GM12891 (cell line): Measurements from ENCODE around the gene MIA3.

ENCODE experiments used
- DNase-seq: peaks from one replicate; pipeline ENCODE4 v3.0.0; 2011; ENCODE audit warnings: low spot score; ENCODE audit not compliant: insufficient read length
- FAIRE-seq: peaks from 2 replicates; lab custom pipeline; 2011; peaks lifted over from hg19 to GRCh38; lab: Jason Lieb, UNC
- PAX5 ChIP-seq: IDR thresholded peaks from 2 replicates; pipeline ENCODE4 v1.6.1; 2011; ENCODE audit warnings: low read length, moderate library complexity, mild to moderate bottlenecking; ENCODE audit not compliant: insufficient read depth, severe bottlenecking
- POLR2A ChIP-seq: IDR thresholded peaks from 2 replicates; pipeline ENCODE4 v1.6.1; 2011; ENCODE audit warnings: low read depth, low read length, control low read depth
- POLR2AphosphoS5 ChIP-seq: IDR thresholded peaks from 2 replicates; pipeline ENCODE4 v1.6.1; 2011; ENCODE audit warnings: low read depth, low read length, control low read depth
- POU2F2 ChIP-seq: IDR thresholded peaks from 2 replicates; pipeline ENCODE4 v1.6.1; 2011; ENCODE audit warnings: low read depth, mild to moderate bottlenecking, control low read depth, low read length, moderate library complexity
- SPI1 ChIP-seq: IDR thresholded peaks from 2 replicates; pipeline ENCODE4 v1.6.1; 2011; ENCODE audit warnings: low read depth, low read length, control low read depth
- TAF1 ChIP-seq: IDR thresholded peaks from 2 replicates; pipeline ENCODE4 v1.6.1; 2011; ENCODE audit warnings: low read depth, low read length, control low read depth

The MIA3 gene

GRCh38 chr1:222616525-222616924, 1.4 kb upstream of the MIA3 start:
- FAIRE-seq: no peak
- DNase-seq: no peak
- TF ChIP-seq SPI1 (no peak), POLR2AphosphoS5 (no peak)

GRCh38 chr1:222617367-222617951, 438 bp upstream of the MIA3 start:
- no peak for TF ChIP-seq TAF1
- TF ChIP-seq POLR2A: no peak
- TF ChIP-seq SPI1: no peak
- no peak for TF ChIP-seq POU2F2
- TF ChIP-seq POLR2AphosphoS5: no peak
- TF ChIP-seq PAX5: no peak
- FAIRE-seq (peak; percentile 84), DNase-seq (peak; percentile 71)

GRCh38 chr1:222618880-222619596, 1.1 kb downstream of the MIA3 start:
- TF ChIP-seq POLR2A (no peak), POLR2AphosphoS5 (no peak), TAF1 (no peak), PAX5 (no peak), SPI1 (no peak), POU2F2 (no peak)
- DNase-seq: no peak
- peak; percentile 40 for FAIRE-seq

- FAIRE-seq (no peak), DNase-seq (no peak)
- TF ChIP-seq TAF1 (no peak), SPI1 (no peak), POU2F2 (no peak), PAX5 (no peak), POLR2A (no peak), POLR2AphosphoS5 (no peak)
Measured at GRCh38 chr1:222620566-222620965, 2.7 kb downstream of the MIA3 start.

GRCh38 chr1:222622765-222623164, 4.9 kb downstream of the MIA3 start:
- DNase-seq (no peak), FAIRE-seq (no peak)
- TF ChIP-seq SPI1 (no peak), POU2F2 (no peak), TAF1 (no peak)

GRCh38 chr1:222623458-222623857, 5.6 kb downstream of the MIA3 start:
- TF ChIP-seq SPI1: no peak
- TF ChIP-seq POU2F2: no peak
- no peak for TF ChIP-seq PAX5
- no peak for TF ChIP-seq POLR2AphosphoS5
- TF ChIP-seq TAF1: no peak
- no peak for TF ChIP-seq POLR2A
- DNase-seq (no peak), FAIRE-seq (no peak)

- FAIRE-seq (no peak), DNase-seq (no peak)
- TF ChIP-seq SPI1 (no peak), POU2F2 (no peak), POLR2AphosphoS5 (no peak), POLR2A (no peak), TAF1 (no peak), PAX5 (no peak)
Measured at GRCh38 chr1:222624214-222624613, 6.3 kb downstream of the MIA3 start.

- TF ChIP-seq POLR2A: no peak
- TF ChIP-seq POU2F2: no peak
- no peak for TF ChIP-seq TAF1
- TF ChIP-seq SPI1: no peak
- TF ChIP-seq POLR2AphosphoS5: no peak
- TF ChIP-seq PAX5: no peak
- DNase-seq (no peak), FAIRE-seq (no peak)
Measured at GRCh38 chr1:222627232-222627631, 9.3 kb downstream of the MIA3 start.

- no peak for DNase-seq
- TF ChIP-seq SPI1: no peak
- no peak for TF ChIP-seq POLR2A
- TF ChIP-seq POLR2AphosphoS5: no peak
- TF ChIP-seq POU2F2: no peak
- TF ChIP-seq PAX5: no peak
- TF ChIP-seq TAF1: no peak
- no peak for FAIRE-seq
Measured at GRCh38 chr1:222629921-222630535, 12.1 kb downstream of the MIA3 start.

- TF ChIP-seq TAF1: no peak
- FAIRE-seq (no peak), DNase-seq (no peak)
Measured at GRCh38 chr1:222631611-222632208, 13.8 kb downstream of the MIA3 start.
